ENCODE data around the gene MALRD1.

DNA sequence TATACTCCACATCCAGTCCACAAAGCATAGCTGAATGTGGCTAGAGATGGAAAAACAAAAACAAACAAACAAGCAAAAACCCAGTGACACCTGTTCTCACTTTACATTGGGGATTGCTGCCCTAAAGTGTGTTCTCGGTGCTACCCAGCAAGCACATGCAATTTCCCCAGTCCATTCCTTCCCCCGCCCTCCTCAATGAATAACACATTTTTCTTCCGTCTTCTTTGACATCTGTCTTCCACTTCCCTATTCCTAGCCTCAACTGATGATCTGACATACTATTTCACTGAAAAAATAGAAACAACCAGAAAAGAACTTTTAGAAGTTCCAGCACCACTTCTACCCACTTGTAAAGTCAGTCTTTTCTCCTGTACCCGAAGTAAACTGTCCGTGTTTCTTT lies 147.1 kb downstream of the MALRD1 start:
- TF ChIP-seq, protein P1, sequence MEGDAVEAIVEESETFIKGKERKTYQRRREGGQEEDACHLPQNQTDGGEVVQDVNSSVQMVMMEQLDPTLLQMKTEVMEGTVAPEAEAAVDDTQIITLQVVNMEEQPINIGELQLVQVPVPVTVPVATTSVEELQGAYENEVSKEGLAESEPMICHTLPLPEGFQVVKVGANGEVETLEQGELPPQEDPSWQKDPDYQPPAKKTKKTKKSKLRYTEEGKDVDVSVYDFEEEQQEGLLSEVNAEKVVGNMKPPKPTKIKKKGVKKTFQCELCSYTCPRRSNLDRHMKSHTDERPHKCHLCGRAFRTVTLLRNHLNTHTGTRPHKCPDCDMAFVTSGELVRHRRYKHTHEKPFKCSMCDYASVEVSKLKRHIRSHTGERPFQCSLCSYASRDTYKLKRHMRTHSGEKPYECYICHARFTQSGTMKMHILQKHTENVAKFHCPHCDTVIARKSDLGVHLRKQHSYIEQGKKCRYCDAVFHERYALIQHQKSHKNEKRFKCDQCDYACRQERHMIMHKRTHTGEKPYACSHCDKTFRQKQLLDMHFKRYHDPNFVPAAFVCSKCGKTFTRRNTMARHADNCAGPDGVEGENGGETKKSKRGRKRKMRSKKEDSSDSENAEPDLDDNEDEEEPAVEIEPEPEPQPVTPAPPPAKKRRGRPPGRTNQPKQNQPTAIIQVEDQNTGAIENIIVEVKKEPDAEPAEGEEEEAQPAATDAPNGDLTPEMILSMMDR (IDR thresholded peaks at IDR 0.05): no peak
- TF ChIP-seq POLR2AphosphoS5 (IDR thresholded peaks at IDR 0.05): no peak
- no peak for TF ChIP-seq POLR2A (IDR thresholded peaks at IDR 0.05)

All from sigmoid colon (tissue), 4 donors.